Measurements from ENCODE around the gene SLC17A7. TPM values are rescaled to one million over a fixed set of nuclear protein-coding genes. Genes with fewer than 3 reads are reported as not detected.

The SLC17A7 gene
- total and polyA plus RNA-seq, 2 of the 13 experiments (the other 11 are each of a cell fraction or from before 2014, with no cell fraction given) = 0.32 TPM; not detected in 1

DNA sequence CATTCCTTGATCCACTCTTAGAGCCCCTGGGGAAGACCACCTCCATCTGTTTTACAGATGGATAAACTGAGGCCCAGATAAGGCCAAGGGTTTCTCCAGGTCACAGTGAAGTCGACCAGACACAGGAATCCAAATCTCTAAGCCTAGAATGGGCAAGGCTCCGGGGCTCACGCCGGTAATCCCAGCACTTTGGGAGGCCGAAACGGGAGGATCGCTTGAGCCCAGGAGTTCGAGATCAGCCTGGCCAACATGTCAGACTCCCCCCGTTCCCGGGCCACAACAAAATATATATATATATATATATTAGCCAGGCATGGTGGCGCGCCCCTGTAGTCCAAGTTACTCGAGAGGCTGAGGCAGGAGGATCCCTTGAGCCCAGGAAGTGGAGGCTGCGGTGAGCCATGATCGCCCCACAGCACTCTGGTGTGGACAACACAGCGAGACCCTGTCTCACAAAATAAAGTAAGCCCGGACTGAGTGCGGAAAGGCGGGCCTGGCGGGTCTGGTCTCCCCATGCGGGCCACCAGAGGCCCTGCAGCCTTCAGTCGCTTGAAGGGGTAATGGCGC lies 45.5 kb upstream of the SLC17A7 start (continued):
- TF ChIP-seq, protein P1, sequence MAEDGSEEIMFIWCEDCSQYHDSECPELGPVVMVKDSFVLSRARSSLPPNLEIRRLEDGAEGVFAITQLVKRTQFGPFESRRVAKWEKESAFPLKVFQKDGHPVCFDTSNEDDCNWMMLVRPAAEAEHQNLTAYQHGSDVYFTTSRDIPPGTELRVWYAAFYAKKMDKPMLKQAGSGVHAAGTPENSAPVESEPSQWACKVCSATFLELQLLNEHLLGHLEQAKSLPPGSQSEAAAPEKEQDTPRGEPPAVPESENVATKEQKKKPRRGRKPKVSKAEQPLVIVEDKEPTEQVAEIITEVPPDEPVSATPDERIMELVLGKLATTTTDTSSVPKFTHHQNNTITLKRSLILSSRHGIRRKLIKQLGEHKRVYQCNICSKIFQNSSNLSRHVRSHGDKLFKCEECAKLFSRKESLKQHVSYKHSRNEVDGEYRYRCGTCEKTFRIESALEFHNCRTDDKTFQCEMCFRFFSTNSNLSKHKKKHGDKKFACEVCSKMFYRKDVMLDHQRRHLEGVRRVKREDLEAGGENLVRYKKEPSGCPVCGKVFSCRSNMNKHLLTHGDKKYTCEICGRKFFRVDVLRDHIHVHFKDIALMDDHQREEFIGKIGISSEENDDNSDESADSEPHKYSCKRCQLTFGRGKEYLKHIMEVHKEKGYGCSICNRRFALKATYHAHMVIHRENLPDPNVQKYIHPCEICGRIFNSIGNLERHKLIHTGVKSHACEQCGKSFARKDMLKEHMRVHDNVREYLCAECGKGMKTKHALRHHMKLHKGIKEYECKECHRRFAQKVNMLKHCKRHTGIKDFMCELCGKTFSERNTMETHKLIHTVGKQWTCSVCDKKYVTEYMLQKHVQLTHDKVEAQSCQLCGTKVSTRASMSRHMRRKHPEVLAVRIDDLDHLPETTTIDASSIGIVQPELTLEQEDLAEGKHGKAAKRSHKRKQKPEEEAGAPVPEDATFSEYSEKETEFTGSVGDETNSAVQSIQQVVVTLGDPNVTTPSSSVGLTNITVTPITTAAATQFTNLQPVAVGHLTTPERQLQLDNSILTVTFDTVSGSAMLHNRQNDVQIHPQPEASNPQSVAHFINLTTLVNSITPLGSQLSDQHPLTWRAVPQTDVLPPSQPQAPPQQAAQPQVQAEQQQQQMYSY (CRISPR knock-in tag; IDR thresholded peaks at IDR 0.05) = no peak
- TF ChIP-seq MTA1 (CRISPR knock-in tag; IDR thresholded peaks at IDR 0.05; ENCODE audit: borderline replicate concordance) = no peak
- no peak for TF ChIP-seq SP5 (CRISPR knock-in tag; IDR thresholded peaks at IDR 0.05; ENCODE audit: borderline replicate concordance, low read depth)
- no peak for TF ChIP-seq SMC3 (IDR thresholded peaks at IDR 0.05; ENCODE audit: low read length)
- TF ChIP-seq, protein P2, sequence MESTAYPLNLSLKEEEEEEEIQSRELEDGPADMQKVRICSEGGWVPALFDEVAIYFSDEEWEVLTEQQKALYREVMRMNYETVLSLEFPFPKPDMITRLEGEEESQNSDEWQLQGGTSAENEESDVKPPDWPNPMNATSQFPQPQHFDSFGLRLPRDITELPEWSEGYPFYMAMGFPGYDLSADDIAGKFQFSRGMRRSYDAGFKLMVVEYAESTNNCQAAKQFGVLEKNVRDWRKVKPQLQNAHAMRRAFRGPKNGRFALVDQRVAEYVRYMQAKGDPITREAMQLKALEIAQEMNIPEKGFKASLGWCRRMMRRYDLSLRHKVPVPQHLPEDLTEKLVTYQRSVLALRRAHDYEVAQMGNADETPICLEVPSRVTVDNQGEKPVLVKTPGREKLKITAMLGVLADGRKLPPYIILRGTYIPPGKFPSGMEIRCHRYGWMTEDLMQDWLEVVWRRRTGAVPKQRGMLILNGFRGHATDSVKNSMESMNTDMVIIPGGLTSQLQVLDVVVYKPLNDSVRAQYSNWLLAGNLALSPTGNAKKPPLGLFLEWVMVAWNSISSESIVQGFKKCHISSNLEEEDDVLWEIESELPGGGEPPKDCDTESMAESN (CRISPR knock-in tag; conservative IDR thresholded peaks at IDR 0.05) = no peak
- no peak for TF ChIP-seq NR1H2 (CRISPR knock-in tag; IDR thresholded peaks at IDR 0.05; ENCODE audit: borderline replicate concordance, low read depth)
- no peak for TF ChIP-seq ZNF747 (CRISPR knock-in tag; IDR thresholded peaks at IDR 0.05; ENCODE audit: borderline replicate concordance)
- TF ChIP-seq, protein P3, sequence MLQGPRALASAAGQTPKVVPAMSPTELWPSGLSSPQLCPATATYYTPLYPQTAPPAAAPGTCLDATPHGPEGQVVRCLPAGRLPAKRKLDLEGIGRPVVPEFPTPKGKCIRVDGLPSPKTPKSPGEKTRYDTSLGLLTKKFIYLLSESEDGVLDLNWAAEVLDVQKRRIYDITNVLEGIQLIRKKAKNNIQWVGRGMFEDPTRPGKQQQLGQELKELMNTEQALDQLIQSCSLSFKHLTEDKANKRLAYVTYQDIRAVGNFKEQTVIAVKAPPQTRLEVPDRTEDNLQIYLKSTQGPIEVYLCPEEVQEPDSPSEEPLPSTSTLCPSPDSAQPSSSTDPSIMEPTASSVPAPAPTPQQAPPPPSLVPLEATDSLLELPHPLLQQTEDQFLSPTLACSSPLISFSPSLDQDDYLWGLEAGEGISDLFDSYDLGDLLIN (CRISPR knock-in tag; IDR thresholded peaks at IDR 0.05; ENCODE audit: borderline replicate concordance) = no peak
- 0 out of 2 replicates have a peak, but pooled peaks have one; percentile 28 for TF ChIP-seq ZNF543 (CRISPR knock-in tag; IDR thresholded peaks at IDR 0.05)
- TF ChIP-seq, protein P4, sequence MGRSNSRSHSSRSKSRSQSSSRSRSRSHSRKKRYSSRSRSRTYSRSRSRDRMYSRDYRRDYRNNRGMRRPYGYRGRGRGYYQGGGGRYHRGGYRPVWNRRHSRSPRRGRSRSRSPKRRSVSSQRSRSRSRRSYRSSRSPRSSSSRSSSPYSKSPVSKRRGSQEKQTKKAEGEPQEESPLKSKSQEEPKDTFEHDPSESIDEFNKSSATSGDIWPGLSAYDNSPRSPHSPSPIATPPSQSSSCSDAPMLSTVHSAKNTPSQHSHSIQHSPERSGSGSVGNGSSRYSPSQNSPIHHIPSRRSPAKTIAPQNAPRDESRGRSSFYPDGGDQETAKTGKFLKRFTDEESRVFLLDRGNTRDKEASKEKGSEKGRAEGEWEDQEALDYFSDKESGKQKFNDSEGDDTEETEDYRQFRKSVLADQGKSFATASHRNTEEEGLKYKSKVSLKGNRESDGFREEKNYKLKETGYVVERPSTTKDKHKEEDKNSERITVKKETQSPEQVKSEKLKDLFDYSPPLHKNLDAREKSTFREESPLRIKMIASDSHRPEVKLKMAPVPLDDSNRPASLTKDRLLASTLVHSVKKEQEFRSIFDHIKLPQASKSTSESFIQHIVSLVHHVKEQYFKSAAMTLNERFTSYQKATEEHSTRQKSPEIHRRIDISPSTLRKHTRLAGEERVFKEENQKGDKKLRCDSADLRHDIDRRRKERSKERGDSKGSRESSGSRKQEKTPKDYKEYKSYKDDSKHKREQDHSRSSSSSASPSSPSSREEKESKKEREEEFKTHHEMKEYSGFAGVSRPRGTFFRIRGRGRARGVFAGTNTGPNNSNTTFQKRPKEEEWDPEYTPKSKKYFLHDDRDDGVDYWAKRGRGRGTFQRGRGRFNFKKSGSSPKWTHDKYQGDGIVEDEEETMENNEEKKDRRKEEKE (IDR thresholded peaks at IDR 0.05) = no peak
- TF ChIP-seq, protein P5, sequence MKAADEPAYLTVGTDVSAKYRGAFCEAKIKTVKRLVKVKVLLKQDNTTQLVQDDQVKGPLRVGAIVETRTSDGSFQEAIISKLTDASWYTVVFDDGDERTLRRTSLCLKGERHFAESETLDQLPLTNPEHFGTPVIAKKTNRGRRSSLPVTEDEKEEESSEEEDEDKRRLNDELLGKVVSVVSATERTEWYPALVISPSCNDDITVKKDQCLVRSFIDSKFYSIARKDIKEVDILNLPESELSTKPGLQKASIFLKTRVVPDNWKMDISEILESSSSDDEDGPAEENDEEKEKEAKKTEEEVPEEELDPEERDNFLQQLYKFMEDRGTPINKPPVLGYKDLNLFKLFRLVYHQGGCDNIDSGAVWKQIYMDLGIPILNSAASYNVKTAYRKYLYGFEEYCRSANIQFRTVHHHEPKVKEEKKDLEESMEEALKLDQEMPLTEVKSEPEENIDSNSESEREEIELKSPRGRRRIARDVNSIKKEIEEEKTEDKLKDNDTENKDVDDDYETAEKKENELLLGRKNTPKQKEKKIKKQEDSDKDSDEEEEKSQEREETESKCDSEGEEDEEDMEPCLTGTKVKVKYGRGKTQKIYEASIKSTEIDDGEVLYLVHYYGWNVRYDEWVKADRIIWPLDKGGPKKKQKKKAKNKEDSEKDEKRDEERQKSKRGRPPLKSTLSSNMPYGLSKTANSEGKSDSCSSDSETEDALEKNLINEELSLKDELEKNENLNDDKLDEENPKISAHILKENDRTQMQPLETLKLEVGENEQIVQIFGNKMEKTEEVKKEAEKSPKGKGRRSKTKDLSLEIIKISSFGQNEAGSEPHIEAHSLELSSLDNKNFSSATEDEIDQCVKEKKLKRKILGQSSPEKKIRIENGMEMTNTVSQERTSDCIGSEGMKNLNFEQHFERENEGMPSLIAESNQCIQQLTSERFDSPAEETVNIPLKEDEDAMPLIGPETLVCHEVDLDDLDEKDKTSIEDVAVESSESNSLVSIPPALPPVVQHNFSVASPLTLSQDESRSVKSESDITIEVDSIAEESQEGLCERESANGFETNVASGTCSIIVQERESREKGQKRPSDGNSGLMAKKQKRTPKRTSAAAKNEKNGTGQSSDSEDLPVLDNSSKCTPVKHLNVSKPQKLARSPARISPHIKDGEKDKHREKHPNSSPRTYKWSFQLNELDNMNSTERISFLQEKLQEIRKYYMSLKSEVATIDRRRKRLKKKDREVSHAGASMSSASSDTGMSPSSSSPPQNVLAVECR (CRISPR knock-in tag; IDR thresholded peaks at IDR 0.05; ENCODE audit: borderline replicate concordance) = no peak
